MCF 10A (cell line): Measurements from ENCODE around the gene STT3B. TPM values are rescaled to one million over a fixed set of nuclear protein-coding genes. Genes with fewer than 3 reads are reported as not detected.

Source experiments
- BruUV-seq: library from RNA; stranded (reverse); fragments of 400-500 nt; replicated peaks from 2 replicates; lab custom pipeline; 2021; lab: Mats Ljungman, UMichigan
- CTCF ChIA-PET: fragments of 300-600 bp; sonication (Branson Sonifier 250); formaldehyde crosslinking; extraction: SDS; loops from one replicate; lab custom pipeline; 2021; ENCODE audit warnings: antibody characterized with exemption, inconsistent platforms; lab: Yijun Ruan, JAX
- POLR2A ChIA-PET: fragments of 300-600, 350-650 bp; sonication (Branson Sonifier 250); formaldehyde crosslinking; extraction: SDS; loops from one replicate; lab custom pipeline; 2020; ENCODE audit warnings: antibody characterized with exemption, inconsistent platforms; lab: Yijun Ruan, JAX
- DNase-seq: peaks from one replicate; pipeline ENCODE4 v3.0.0-alpha.2; 2018; ENCODE audit not compliant: unreplicated experiment
- H3K27ac Mint-ChIP-seq: one replicate; pipeline ENCODE4 v1.8.0; 2022; ENCODE audit warnings: mild to moderate bottlenecking, low read depth, mixed read lengths; ENCODE audit not compliant: unreplicated experiment
- H3K27me3 Mint-ChIP-seq: one replicate; pipeline ENCODE4 v1.8.0; 2022; ENCODE audit warnings: mixed read lengths; ENCODE audit not compliant: insufficient read depth, unreplicated experiment
- H3K36me3 Mint-ChIP-seq: one replicate; pipeline ENCODE4 v1.8.0; 2022; ENCODE audit warnings: mild to moderate bottlenecking, moderate library complexity, mixed read lengths; ENCODE audit not compliant: insufficient read depth, unreplicated experiment
- H3K4me1 Mint-ChIP-seq: one replicate; pipeline ENCODE4 v1.8.0; 2022; ENCODE audit warnings: mixed read lengths; ENCODE audit not compliant: insufficient read depth, unreplicated experiment
- H3K4me3 Mint-ChIP-seq: one replicate; pipeline ENCODE4 v1.8.0; 2022; ENCODE audit warnings: mild to moderate bottlenecking, moderate library complexity, mixed read lengths; ENCODE audit not compliant: unreplicated experiment
- H3K9me3 Mint-ChIP-seq: one replicate; pipeline ENCODE4 v1.8.0; 2022; ENCODE audit warnings: mixed read lengths; ENCODE audit not compliant: unreplicated experiment
- CTCF ChIP-seq: fragments of 200-600 bp; IDR thresholded peaks from one replicate; pipeline ENCODE4 v1.8.0; 2022; ENCODE audit warnings: antibody characterized with exemption, mild to moderate bottlenecking; ENCODE audit not compliant: unreplicated experiment
- intact Hi-C: fragments of 100-400 bp; cut with micrococcal nuclease; formaldehyde crosslinking; loops from 2 replicates; pipeline ENCODE4 v1.14.1; 2022
- total RNA-seq: library from RNA; stranded (reverse); gene quantifications from 2 replicates; pipeline ENCODE4 v1.2.3, GENCODE V29; 2022

The STT3B gene
- total RNA-seq, 1 experiment from 2014 or later: 118 TPM

GRCh38 chr3:31581660-31582059, 48.9 kb downstream of the STT3B start:
- ChIA-PET CTCF (no interaction called here), POLR2A (no interaction called here)
- Mint-ChIP-seq H3K4me3 (no peak overlapping the region), H3K27me3 (no peaks in the 10 kb centered on the region), H3K9me3 (no peaks in the 10 kb centered on the region), H3K27ac (no peak overlapping the region), H3K36me3 (peaks cover 17% of the 10 kb centered on the region), H3K4me1 (peaks cover 13% of the 10 kb centered on the region)
- DNase-seq: no peak
- intact Hi-C loops: no loop called here
- no TSS peak for BruUV-seq
- TF ChIP-seq CTCF: no peak

GRCh38 chr3:31589228-31589627, 56.5 kb downstream of the STT3B start:
- ChIA-PET POLR2A (no interaction called here), CTCF (interaction anchor here (0.6 kb wide), 1 partner anchor 9 kb away, joined by 4 read pairs; no protein-coding TSS in a partner anchor)
- no TSS peak for BruUV-seq
- TF ChIP-seq CTCF: no peak
- intact Hi-C loops: no loop called here
- Mint-ChIP-seq H3K9me3 (peaks cover 26% of the 10 kb centered on the region), H3K27ac (no peak overlapping the region), H3K27me3 (no peaks in the 10 kb centered on the region), H3K4me3 (no peak overlapping the region), H3K36me3 (peaks cover 12% of the 10 kb centered on the region), H3K4me1 (peaks cover 6% of the 10 kb centered on the region)
- no peak for DNase-seq

- intact Hi-C loops: no loop called here
- TF ChIP-seq CTCF: no peak
- H3K36me3 Mint-ChIP-seq: peaks cover 12% of the 10 kb centered on the region
- DNase-seq: no peak
- ChIA-PET CTCF (interaction anchor here (0.6 kb wide), 1 partner anchor 658 kb away, joined by 3 read pairs; no protein-coding TSS in a partner anchor), POLR2A (no interaction called here)
- H3K9me3 Mint-ChIP-seq: peaks cover 26% of the 10 kb centered on the region
- H3K4me1 Mint-ChIP-seq: peaks cover 9% of the 10 kb centered on the region
- H3K4me3 Mint-ChIP-seq: no peak overlapping the region
- no peaks in the 10 kb centered on the region for H3K27me3 Mint-ChIP-seq
- H3K27ac Mint-ChIP-seq: no peak overlapping the region
- no TSS peak for BruUV-seq
Observed at GRCh38 chr3:31590650-31591049, 57.9 kb downstream of the STT3B start.

- Mint-ChIP-seq H3K4me1 (peaks cover 16% of the 10 kb centered on the region), H3K9me3 (peaks cover 26% of the 10 kb centered on the region), H3K27me3 (no peaks in the 10 kb centered on the region), H3K4me3 (no peak overlapping the region), H3K36me3 (peaks cover 18% of the 10 kb centered on the region), H3K27ac (no peak overlapping the region)
- TF ChIP-seq CTCF: no peak
- CTCF ChIA-PET: no interaction called here
- no peak for DNase-seq
- POLR2A ChIA-PET: interaction anchor here (1.3 kb wide), 1 partner anchor 60 kb away, joined by 3 read pairs; the partner anchor contains the start of gene STT3B
- no TSS peak for BruUV-seq
- intact Hi-C loops: no loop called here
Observed at GRCh38 chr3:31592764-31593163, 60.0 kb downstream of the STT3B start.
